ENCODE measurements around the gene EMX1. TPM values are rescaled to one million over a fixed set of nuclear protein-coding genes. Genes with fewer than 3 reads are reported as not detected.

EMX1 gene
- total RNA-seq, 1 experiment from 2014 or later, result not detected

DNA sequence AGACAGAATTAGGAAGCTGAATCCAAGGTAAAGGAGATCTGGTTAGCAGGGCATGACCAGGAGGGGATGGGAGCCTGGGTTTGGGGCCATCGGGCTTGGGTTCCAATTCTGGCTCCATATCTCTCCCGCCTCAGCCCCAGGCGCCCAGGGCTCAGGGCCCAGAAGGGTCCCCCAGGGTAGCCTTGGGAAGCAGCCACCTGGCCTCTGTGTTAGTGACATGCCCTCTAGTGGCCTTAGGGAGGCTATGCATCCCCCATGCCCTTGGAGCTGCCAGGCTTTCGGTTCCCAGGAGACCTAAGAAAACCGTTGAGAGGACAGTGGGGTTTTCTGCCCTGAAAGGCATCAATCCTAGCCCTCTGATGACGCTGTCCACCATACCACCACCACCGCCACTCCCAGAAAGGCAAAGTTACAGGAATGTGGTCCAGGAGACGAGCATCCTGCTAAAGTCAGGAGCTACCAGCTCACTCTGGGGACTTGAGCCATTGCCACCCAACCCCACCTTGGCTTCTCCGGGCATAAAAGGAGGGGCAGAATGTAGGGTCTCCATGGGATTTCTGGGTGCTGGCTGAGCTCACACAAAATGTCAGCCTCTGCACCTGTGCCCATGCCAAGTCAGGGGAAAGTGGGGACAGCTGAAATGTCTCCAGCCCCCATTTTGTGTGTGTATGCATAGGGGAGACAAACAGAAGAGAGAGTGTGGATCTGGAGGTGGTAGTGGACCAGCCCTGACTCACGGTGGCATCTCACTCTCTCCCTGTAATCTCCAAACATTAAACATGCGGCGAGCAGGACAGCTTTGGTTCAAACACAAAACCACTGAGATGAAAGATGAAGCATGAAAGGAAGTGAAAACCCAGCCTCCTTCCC, 56.5 kb downstream of the EMX1 start:
- Histone ChIP-seq H3K4me3 (ENCODE audit: low read length) (no peak overlapping the region), H3K27me3 (ENCODE audit: low read length) (no peaks in the 10 kb centered on the region), H3K4me1 (ENCODE audit: insufficient read depth, low read length) (no peaks in the 10 kb centered on the region), H3K36me3 (ENCODE audit: low read depth, low read length) (no peaks in the 10 kb centered on the region), H2AFZ (ENCODE audit: low read length) (no peak overlapping the region), H3K27ac (ENCODE audit: low read length) (no peak overlapping the region), H3F3A (ENCODE audit: low read length, unreplicated experiment) (no peaks in the 10 kb centered on the region), H3K9me2 (replicated peaks; ENCODE audit: low read length) (no peaks in the 10 kb centered on the region), H3K9me3 (ENCODE audit: low read length) (no peaks in the 10 kb centered on the region), H3K4me2 (ENCODE audit: low read length) (no peak overlapping the region), H4K20me1 (ENCODE audit: low read length) (no peaks in the 10 kb centered on the region), H3K79me2 (ENCODE audit: low read length) (no peaks in the 10 kb centered on the region), H3K9ac (ENCODE audit: low read length) (no peak overlapping the region)
- DNase-seq (peak; percentile 72), ATAC-seq (peak; percentile 96)
- CTCF ChIA-PET, result interaction anchor here (0.5 to 1.7 kb wide), 5 partner anchors 23 to 588 kb away, joined by 3 to 5 read pairs (median 4); no protein-coding TSS in a partner anchor
- BruUV-seq (replicated peaks), result no TSS peak
- TF ChIP-seq CTCF (conservative IDR thresholded peaks at IDR 0.05; ENCODE audit: low read depth, low read length) (peak; percentile 83), EZH2 (IDR thresholded peaks at IDR 0.05; ENCODE audit: low read length, unreplicated experiment) (no peak)
- POLR2A ChIA-PET (ENCODE audit: unreplicated experiment), result no interaction called here
- intact Hi-C loops (cut with micrococcal nuclease), result loop anchor here (1.0 kb wide), 1 partner anchor 82 kb away; no protein-coding TSS in a partner anchor

- no TSS peak for BruUV-seq (replicated peaks)
These were observed 57.1 kb downstream of the EMX1 start for GRCh38 chr2:72974436-72974754.

More at GRCh38 chr2:72974436-72974754, 57.1 kb downstream of the EMX1 start:
- ChIA-PET POLR2A (ENCODE audit: unreplicated experiment) (no interaction called here), CTCF (interaction anchor here (0.6 to 1.7 kb wide), 3 partner anchors 22 to 89 kb away, joined by 3 to 5 read pairs (median 5); no protein-coding TSS in a partner anchor)
- Histone ChIP-seq H3K79me2 (ENCODE audit: low read length) (no peaks in the 10 kb centered on the region), H3K9ac (ENCODE audit: low read length) (no peak overlapping the region), H3F3A (ENCODE audit: low read length, unreplicated experiment) (no peaks in the 10 kb centered on the region), H3K9me3 (ENCODE audit: low read length) (no peaks in the 10 kb centered on the region), H4K20me1 (ENCODE audit: low read length) (no peaks in the 10 kb centered on the region), H2AFZ (ENCODE audit: low read length) (no peak overlapping the region), H3K4me3 (ENCODE audit: low read length) (no peak overlapping the region), H3K9me2 (replicated peaks; ENCODE audit: low read length) (no peaks in the 10 kb centered on the region), H3K36me3 (ENCODE audit: low read depth, low read length) (no peaks in the 10 kb centered on the region), H3K4me1 (ENCODE audit: insufficient read depth, low read length) (no peaks in the 10 kb centered on the region), H3K4me2 (ENCODE audit: low read length) (no peak overlapping the region), H3K27me3 (ENCODE audit: low read length) (no peaks in the 10 kb centered on the region), H3K27ac (ENCODE audit: low read length) (no peak overlapping the region)
- TF ChIP-seq EZH2 (IDR thresholded peaks at IDR 0.05; ENCODE audit: low read length, unreplicated experiment) (no peak), EZH2phosphoT487 (IDR thresholded peaks at IDR 0.05; ENCODE audit: borderline replicate concordance, low read length) (no peak), CTCF (conservative IDR thresholded peaks at IDR 0.05; ENCODE audit: low read depth, low read length) (no peak)
- no peak for DNase-seq
- no peak for ATAC-seq
- intact Hi-C loops (cut with micrococcal nuclease), result no loop called here
